ENCODE data around the gene GYPC. TPM values are rescaled to one million over a fixed set of nuclear protein-coding genes. Genes with fewer than 3 reads are reported as not detected.

GYPC gene
- total RNA-seq, 2 experiments from 2014 or later, result 148 to 157 TPM

- Mint-ChIP-seq H3K27ac (no peak overlapping the region), H3K27me3 (no peaks in the 10 kb centered on the region), H3K36me3 (ENCODE audit: low read depth) (no peaks in the 10 kb centered on the region), H3K4me3 (no peak overlapping the region), H3K4me1 (ENCODE audit: low read depth) (no peaks in the 10 kb centered on the region), H3K9me3 (no peaks in the 10 kb centered on the region)
- CTCF ChIA-PET, result no interaction called here
- intact Hi-C loops (cut with DNase I, micrococcal nuclease), result no loop called here
- Histone ChIP-seq H3K4me3 (ENCODE audit: low read length) (no peak overlapping the region), H3K27ac (ENCODE audit: low read depth in 1 of 2, low read length in 2 of 2) (no peak overlapping the region), H3K27me3 (ENCODE audit: control insufficient read depth in 1 of 2, insufficient read depth in 2 of 2, low read length in 2 of 2) (no peaks in the 10 kb centered on the region), H3K9me3 (ENCODE audit: control insufficient read depth in 1 of 2, insufficient read depth in 1 of 2, low read length in 2 of 2) (no peaks in the 10 kb centered on the region), H3K36me3 (ENCODE audit: insufficient read depth, low read length) (no peaks in the 10 kb centered on the region), H3K4me1 (ENCODE audit: insufficient read depth, low read length) (no peaks in the 10 kb centered on the region)
- ATAC-seq (ENCODE audit: poor library complexity) (no peak), DNase-seq (no peak)
- POLR2A ChIA-PET, result no interaction called here
- TF ChIP-seq CTCF (IDR thresholded peaks at IDR 0.05), result no peak
These were observed 13.9 kb upstream of the GYPC start for GRCh38 chr2:126642031-126642430.

- Mint-ChIP-seq H3K4me1 (ENCODE audit: low read depth) (no peaks in the 10 kb centered on the region), H3K27ac (no peak overlapping the region), H3K36me3 (ENCODE audit: low read depth) (no peaks in the 10 kb centered on the region), H3K27me3 (no peaks in the 10 kb centered on the region), H3K9me3 (no peaks in the 10 kb centered on the region), H3K4me3 (no peak overlapping the region)
- Histone ChIP-seq H3K4me1 (ENCODE audit: insufficient read depth, low read length) (no peaks in the 10 kb centered on the region), H3K27ac (ENCODE audit: low read depth in 1 of 2, low read length in 2 of 2) (no peak overlapping the region), H3K4me3 (ENCODE audit: low read length) (no peak overlapping the region), H3K36me3 (ENCODE audit: insufficient read depth, low read length) (no peaks in the 10 kb centered on the region), H3K27me3 (ENCODE audit: control insufficient read depth in 1 of 2, insufficient read depth in 2 of 2, low read length in 2 of 2) (no peaks in the 10 kb centered on the region), H3K9me3 (ENCODE audit: control insufficient read depth in 1 of 2, insufficient read depth in 1 of 2, low read length in 2 of 2) (no peaks in the 10 kb centered on the region)
- intact Hi-C loops (cut with DNase I, micrococcal nuclease), result no loop called here
- ChIA-PET POLR2A (no interaction called here), CTCF (no interaction called here)
- TF ChIP-seq CTCF (IDR thresholded peaks at IDR 0.05), result no peak
- ATAC-seq (ENCODE audit: poor library complexity) (no peak), DNase-seq (no peak)
These were observed 12.5 kb upstream of the GYPC start for GRCh38 chr2:126643431-126643830.

GRCh38 chr2:126643972-126644371, 12.0 kb upstream of the GYPC start:
- H3K27ac ChIP-seq (ENCODE audit: low read depth in 1 of 2, low read length in 2 of 2), result no peak overlapping the region
- POLR2A ChIA-PET, result interaction anchor here (1.0 kb wide), 1 partner anchor 20 kb away, joined by 4 read pairs; no protein-coding TSS in a partner anchor
- DNase-seq, result no peak

More at GRCh38 chr2:126643972-126644371, 12.0 kb upstream of the GYPC start:
- H3K36me3 Mint-ChIP-seq (ENCODE audit: low read depth), result no peaks in the 10 kb centered on the region
- no peaks in the 10 kb centered on the region for H3K27me3 Mint-ChIP-seq
- TF ChIP-seq CTCF (IDR thresholded peaks at IDR 0.05), result no peak
- Histone ChIP-seq H3K4me1 (ENCODE audit: insufficient read depth, low read length) (no peaks in the 10 kb centered on the region), H3K4me3 (ENCODE audit: low read length) (no peak overlapping the region), H3K36me3 (ENCODE audit: insufficient read depth, low read length) (no peaks in the 10 kb centered on the region), H3K27me3 (ENCODE audit: control insufficient read depth in 1 of 2, insufficient read depth in 2 of 2, low read length in 2 of 2) (no peaks in the 10 kb centered on the region), H3K9me3 (ENCODE audit: control insufficient read depth in 1 of 2, insufficient read depth in 1 of 2, low read length in 2 of 2) (no peaks in the 10 kb centered on the region)
- intact Hi-C loops (cut with DNase I, micrococcal nuclease), result no loop called here
- ATAC-seq (ENCODE audit: poor library complexity), result no peak
- H3K4me3 Mint-ChIP-seq, result no peak overlapping the region
- H3K4me1 Mint-ChIP-seq (ENCODE audit: low read depth), result no peaks in the 10 kb centered on the region
- no peaks in the 10 kb centered on the region for H3K9me3 Mint-ChIP-seq
- no peak overlapping the region for H3K27ac Mint-ChIP-seq
- CTCF ChIA-PET, result no interaction called here

Measured in CD4-positive, alpha-beta T cell (primary cell).